IPS-18c (cell line): ENCODE measurements around the gene CUL7.
"Not testable (repeated sequence)": the region's sequence is repeated elsewhere in the genome, so short reads cannot be mapped to it uniquely, and the experiment has no call there.

Source experiments
- H3K4me3 ChIP-seq: 2 replicates; pipeline ENCODE4 v1.7.0; 2013; ENCODE audit warnings: low read depth, mild to moderate bottlenecking, low read length, moderate library complexity; ENCODE audit not compliant: insufficient read depth
- H3K9me3 ChIP-seq: one replicate; pipeline ENCODE4 v1.6.1; 2013; ENCODE audit warnings: mild to moderate bottlenecking, low read length, moderate library complexity; ENCODE audit not compliant: control insufficient read depth, insufficient read depth

CUL7 gene

DNA sequence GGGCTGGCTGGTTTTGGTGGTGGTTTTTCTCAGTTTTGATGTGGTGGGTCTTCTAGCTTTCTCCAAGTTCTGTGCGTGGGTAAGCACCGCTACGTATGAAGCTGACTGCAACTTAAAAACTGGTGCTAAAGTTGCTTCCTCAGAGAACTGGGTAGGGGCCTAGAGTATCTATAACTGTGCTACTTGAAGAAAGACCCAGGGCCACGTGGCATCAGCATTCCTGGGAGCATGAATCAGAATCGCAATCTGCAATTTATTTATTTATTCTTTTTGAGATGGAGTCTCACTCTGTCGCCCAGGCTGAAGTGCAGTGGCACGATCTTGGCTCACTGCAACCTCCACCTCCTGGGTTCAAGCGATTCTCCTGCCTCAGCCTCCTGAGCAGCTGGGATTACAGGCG, 28.3 kb upstream of the CUL7 start:
- H3K9me3 ChIP-seq, H3K4me3 ChIP-seq: not testable (repeated sequence)

DNA sequence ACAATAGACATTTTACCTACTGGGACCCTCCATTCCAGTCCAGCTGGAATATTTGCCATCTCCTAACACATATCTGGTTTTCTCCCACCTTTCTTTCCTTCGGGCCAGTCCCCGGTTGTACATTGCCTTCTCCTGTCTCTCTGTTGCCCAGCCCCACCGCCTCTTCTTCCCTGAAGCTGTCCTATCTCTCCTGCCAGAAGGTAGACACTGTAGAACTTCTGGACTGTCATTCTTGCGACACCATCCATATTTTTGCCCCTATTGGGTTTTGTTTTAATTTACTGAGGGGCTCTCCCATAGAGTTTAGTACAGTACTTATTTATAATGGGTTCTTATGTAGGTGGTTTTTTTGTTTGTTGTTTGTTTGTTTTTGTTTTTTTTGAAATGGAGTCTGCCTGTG, 27.4 kb upstream of the CUL7 start:
- peaks cover 2% of the 10 kb centered on the region for H3K9me3 ChIP-seq
- no peak overlapping the region for H3K4me3 ChIP-seq

DNA sequence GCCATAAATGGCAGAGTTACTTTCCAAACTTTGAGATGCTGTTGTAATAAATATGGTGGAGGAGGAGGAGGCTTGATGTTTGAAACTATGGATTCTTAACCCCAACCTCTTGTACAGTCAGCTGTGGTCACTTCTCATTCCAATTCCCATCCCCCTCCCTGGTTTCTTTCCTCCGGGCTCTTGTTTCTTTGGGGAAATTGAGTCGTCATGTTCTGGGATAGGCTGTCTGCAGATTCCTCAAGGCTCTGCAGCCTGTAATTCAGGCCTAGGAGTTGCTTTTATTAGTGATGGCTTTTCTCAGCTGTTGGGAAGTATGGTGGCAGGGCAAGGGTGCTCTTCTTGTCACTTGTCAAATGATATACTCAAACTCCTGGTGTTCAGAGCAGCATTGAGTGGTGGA, 25.0 kb upstream of the CUL7 start:
- no peak overlapping the region for H3K4me3 ChIP-seq

DNA sequence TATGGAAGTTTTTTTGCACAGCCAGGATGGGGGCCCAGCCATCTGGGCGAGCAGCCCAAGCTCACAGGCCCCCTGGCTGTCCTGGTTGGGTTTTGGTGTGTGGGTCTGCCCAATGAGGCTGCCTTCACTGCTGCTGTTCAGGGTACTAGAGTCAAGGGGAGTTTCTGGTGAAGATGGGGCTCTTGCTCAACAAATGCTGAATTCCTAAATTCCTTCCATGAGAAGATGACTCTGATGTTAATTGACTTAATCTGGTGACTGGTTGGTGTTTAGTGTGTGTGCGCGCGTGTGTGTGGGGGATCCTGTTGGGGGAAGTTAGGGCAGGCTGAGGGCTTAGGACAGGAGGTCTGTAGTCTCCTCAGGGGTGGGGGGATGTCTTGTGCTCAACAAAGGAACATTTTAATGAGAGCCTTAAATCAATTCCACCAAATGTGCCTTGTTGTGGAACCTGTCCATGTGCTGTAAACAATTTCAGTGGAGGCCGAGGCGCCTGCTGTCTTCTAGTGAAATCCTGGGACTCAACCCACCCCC, 24.4 kb upstream of the CUL7 start:
- Histone ChIP-seq H3K9me3 (peaks cover 2% of the 10 kb centered on the region), H3K4me3 (peak overlapping the region; percentile 97)

More for the DNA sequence above, 25.0 kb upstream of the CUL7 start:
- peaks cover 2% of the 10 kb centered on the region for H3K9me3 ChIP-seq

DNA sequence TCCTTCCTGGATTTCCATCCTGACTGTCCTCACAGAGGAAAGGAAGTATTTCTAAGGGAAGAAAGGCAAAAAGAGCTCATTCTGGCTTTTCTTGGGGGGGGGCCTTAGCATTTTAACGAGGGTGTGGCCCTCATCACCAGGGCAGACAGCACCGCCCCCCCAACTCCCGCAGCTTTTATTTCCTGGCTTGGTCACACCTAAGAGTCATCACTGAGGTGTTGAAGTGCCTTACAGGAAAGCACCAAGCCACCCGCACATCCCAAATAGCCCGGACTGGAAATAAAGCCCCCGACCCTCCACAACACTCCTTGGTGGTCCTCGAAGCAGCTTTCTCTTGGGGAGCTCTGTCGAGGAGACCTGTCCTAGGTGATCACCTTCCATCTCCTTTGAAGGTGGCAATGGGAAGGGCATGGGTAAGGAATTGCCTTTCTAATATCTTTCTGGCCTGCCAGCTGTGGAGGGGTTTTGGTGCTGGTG, 23.7 kb upstream of the CUL7 start:
- H3K4me3 ChIP-seq, result peak overlapping the region; percentile 97
- peaks cover 2% of the 10 kb centered on the region for H3K9me3 ChIP-seq

DNA sequence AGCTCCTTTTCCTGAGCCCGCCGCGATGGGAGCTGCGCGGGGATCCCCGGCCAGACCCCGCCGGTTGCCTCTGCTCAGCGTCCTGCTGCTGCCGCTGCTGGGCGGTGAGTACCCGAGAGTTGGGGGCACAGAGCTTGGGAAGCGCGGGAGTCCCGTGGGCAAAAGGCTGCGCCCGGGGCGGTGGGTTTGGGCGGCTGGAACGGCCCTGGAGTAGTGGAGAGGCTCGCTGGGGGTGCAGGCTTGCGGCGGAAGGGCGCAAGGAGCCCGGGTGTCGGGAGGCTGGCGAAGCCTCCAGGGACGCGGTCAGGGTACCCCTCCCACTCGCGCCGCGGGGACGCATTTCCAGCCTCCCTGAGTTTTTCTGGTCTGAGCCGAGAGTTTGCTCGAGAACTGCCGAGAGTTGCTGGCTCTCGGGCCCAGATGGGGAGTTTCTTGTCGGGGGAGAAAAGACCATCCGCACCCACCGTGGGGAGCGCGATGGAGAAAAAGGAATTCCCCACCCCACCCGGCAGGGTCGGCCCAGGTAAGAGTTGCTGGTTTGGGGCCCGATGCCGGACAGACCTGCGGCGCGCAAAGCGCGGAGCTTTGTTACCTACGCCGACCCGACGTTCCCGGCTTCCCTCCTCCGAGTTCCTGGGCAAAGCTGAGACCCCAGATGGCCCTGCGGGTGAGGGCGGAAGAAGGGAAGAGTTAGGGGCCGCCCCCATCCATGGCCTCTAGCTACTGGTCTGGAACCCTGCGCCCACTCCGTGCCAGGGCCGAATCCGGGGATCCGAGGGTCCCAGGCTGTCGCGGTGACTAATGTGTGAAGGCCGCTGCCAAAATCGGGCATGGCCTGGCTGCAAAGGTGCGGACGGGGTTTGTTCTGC, 23.0 kb upstream of the CUL7 start:
- Histone ChIP-seq H3K9me3 (peaks cover 2% of the 10 kb centered on the region), H3K4me3 (peak overlapping the region; percentile 97)

DNA sequence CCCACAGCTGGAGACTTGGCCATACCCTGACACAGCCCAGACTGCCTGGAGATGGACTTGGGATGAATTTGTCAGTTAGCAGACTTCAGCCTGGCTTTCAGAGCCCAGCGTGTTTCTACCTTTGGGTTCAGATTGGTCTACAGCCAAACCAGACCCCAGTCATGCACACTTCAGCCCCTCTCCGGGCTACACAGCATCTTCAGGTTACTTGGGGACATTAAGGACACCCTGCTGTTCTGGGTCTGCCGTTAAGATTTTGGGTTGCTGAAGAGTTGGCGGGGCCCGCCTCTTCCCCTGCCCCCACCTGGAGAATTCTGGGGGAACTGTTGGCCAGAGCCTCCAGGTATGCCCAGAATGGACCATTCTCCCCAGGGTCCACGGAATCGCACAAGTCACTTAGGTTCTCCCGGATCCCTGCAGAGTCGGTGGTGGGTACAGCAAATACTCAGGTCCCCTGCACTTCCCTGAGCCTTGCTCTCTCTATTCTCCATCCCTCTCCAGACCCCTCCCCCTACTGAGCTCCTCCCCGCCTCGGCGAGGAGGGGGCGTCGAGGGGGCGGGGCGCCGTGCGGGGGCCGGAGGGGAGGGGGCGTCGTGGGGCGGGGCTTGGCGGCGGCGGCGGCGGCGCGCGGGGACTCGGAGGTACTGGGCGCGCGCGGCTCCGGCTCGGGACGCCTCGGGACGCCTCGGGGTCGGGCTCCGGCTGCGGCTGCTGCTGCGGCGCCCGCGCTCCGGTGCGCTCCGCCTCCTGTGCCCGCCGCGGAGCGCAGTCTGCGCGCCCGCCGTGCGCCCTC, 22.2 kb upstream of the CUL7 start, which contains the start of gene PTK7:
Gene PTK7, plus strand, starts transcription at position 645 of the 794 bp plus-strand sequence. CDS start 175 bp downstream, outside the sequence.
- peaks cover 2% of the 10 kb centered on the region for H3K9me3 ChIP-seq
- peak within 1 kb of the TSS; percentile 97 for H3K4me3 ChIP-seq

DNA sequence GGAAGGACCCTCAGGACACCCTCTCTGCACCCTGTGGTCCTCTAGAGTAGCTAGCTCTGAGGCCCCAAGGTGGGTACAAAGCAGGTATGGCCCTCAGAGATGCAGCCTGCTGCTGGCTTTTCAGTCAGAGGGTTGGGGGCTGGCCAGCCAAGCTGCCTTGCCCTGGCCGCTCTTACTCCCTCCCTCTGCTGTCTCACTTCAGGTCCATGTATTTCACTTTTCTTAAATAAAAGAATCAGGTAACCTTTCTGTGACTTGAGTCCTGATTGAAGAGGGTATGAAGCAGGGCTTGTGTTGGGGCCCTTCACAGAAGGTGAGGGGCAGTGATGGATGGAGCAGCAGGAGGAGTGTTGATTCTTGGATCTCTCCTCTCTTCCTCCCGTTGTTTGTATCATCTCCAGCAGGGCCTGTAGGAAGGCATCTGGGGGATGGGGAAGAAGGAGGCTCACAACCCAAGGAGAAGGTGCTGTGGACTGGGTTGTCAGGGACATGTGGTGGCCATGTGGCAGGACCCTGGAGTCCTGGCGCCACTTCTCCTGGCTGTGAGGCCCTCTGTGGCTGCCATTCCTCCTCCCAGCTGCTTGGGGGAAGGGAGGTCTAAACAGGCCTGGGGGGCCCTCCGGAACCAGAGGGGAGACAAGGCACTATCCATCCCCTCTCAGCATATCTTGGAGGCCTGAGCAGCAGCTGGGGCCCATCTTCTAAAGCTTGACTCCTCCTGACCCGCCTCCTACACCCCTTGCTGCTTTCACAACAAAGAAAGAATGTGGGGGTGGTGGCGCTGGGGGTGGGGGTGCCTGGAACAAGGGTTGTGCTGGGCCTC, 21.4 kb upstream of the CUL7 start:
- Histone ChIP-seq H3K4me3 (peak overlapping the region; percentile 62), H3K9me3 (peaks cover 2% of the 10 kb centered on the region)

DNA sequence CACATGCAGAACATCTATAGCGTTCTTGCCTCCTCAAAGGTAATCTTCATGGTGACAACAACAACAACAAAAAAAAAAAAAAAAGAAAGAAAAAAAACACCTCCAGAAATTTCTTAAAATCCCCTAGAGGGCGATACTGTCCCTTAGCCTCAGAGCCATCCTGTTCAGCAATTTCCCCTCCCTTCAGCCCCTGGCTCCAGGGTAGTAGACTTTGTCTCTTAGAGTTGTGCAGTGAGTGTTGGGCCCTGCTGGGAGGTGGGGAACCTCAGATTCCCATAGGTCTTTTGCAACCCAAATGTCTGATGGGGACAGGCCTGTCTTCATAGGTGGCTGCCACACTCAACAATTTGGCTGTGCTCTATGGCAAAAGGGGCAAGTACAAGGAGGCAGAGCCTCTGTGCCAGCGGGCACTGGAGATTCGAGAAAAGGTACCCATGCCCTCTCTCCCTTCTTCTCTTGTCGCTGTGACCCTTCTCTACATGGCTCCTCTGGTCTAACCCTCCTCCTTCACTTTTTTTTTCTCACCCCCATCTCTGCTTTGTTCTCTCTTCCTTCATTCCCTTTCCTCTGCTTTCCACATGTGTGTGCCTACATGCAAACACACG, 16.5 kb upstream of the CUL7 start:
- peaks cover 2% of the 10 kb centered on the region for H3K9me3 ChIP-seq
- H3K4me3 ChIP-seq, result no peak overlapping the region

DNA sequence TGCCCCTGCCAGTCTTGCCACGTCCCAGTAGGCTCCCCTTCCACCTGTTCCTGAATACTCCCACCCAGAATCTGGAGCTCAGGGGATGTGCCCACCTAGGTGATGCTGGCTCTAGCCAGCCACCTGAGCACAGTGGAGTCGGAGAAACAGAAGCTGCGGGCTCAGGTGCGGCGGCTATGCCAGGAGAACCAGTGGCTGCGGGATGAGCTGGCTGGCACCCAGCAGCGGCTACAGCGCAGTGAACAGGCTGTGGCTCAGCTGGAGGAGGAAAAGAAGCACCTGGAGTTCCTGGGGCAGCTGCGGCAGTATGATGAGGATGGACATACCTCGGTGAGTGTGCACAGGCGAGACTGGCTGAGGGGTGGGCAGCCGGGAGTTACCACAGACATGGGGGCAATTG, 9.2 kb upstream of the CUL7 start:
- Histone ChIP-seq H3K9me3 (peaks cover 2% of the 10 kb centered on the region), H3K4me3 (no peak overlapping the region)

DNA sequence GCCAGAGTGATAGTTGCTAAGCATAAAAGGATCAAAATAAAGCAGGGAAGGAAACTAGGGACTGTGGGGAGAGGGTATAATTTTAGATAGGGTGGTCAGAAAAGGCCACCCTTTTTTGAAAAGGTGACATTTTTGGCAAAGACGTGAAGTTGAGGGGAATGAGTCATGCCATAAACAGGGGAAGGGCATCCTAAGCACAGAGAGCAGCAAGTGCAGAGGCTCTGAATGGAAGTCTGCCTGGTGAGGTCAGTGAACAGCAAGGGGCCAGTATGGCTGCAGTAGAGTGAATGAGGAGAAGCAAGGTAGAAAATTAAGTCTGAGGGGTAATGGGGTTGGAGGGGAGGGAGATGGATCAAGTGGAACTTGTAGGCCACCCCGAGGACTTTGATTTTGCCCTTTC, 8.2 kb upstream of the CUL7 start:
- Histone ChIP-seq H3K9me3 (peaks cover 2% of the 10 kb centered on the region), H3K4me3 (no peak overlapping the region)

DNA sequence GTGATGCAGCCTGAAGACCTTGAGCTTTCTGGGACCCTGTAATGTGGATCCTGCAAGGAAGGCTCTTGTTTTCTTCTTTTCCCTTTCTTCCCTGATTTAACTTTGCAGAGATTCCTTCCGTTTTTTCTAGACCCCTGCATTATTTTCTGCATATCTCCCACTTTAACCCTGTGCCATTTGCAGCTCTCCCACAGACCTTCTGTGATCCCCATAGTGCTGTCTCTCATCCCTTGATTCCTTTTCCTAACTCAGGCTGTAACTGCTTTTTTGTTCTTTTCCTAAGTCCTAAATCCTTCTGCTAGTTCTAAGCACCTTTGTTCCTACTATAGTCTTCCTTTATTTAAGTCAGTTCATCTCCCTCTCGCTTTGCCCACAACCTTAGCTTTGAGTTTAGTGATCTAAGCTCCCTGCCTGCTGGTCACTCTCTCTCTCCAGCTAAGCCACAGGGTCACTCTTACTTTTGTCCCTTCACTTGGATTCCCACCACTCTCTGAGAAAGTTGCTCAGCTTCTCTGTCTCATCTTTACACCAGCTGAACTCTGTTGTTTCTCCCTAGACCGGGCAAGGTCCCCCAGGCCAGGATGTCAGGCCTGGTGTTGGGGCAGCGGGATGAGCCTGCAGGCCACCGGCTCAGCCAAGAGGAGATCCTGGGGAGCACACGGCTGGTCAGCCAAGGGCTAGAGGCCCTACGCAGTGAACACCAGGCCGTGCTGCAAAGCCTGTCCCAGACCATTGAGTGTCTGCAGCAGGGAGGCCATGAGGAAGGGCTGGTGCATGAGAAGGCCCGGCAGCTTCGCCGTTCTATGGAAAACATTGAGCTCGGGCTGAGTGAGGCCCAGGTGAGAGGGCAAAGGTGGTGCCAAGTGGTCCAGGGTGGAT, 7.3 kb upstream of the CUL7 start:
- no peak overlapping the region for H3K4me3 ChIP-seq
- peaks cover 2% of the 10 kb centered on the region for H3K9me3 ChIP-seq

DNA sequence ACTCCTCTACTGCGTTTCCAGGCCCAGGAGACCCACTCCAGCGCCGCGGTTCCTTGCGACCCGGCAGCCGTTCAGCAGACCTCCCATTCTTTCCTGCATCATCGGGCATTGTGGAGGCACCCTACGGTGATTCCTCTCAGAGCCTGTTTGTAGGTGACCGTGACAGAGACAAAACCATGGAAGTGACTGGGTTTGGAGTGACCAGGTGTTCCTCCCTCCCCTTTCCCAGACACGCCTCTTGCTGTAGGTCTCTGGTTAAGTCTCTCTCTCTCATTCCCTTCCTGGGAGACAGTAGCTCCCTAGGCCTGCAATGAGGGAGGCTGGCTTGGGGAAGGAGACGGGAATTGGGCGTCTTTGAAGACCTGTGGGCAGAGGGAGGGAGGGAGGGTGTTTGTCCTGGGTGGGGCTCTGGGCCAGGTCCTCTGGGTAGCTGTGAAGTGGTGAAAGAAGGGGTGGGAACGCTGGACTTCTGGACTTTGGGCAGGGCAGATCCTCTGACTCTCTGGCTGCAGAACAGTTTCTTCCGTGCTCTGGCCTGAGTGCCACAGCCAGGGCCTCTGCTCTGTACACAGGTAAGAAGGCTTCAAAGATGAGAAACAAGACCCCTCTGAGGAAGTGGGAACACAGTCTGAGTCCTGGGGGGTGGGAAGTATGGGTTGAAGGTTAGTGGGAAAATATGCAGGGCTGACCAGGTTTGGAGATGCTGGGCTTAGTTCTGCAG, 6.5 kb upstream of the CUL7 start:
- H3K9me3 ChIP-seq, result peaks cover 2% of the 10 kb centered on the region
- peak overlapping the region; percentile 86 for H3K4me3 ChIP-seq

DNA sequence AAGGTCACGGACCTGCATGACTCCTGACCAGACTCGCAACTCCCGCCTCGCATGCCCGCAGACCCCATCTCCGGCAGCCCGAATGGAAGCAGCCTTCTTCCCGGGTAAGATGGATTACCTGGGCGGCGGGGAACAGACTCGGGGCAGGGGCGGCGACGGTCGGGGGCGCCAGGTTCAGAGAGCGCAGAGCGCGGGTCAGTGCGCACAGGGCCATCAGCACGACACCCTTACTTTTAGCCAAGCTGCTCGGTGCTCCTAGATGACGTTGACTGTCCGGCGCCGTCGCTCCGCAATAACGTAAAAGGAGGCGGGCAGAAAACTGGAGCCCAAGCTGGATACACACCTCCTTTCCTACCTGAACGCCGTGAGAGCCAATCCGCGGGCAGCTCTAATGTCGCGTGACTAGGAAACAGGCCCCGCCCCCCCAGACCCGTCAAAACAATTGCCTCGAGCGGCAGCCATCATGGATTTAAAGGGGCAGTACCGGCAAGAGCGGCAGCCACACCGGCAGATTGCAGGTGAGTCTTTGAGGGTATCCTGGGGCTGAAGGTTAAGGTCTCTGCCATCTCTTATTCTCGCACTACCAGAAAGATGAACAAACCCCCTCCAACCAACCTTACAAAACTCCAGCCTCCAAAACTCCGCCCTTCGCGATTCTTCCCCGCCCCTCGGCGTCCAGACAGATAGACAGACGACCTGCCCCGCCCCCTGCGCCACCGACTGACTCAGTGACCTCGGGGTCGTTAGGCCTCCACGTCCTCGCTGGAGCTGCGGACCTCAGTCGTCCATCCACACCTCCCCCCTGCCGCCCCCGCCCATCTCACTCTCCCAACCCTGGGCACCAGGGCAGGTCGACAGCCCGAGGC, 5.8 kb upstream of the CUL7 start, which contains the start of the genes KLC4 and MRPL2:
Gene KLC4, plus strand, starts transcription at position 464 of the 866 bp plus-strand sequence. CDS start 1,705 bp downstream, outside the sequence.
Gene MRPL2, minus strand, starts transcription at position 267 of the 866 bp plus-strand sequence. Its CDS starts 53 bp downstream, at position 214.
- peaks cover 2% of the 10 kb centered on the region for H3K9me3 ChIP-seq
- peak within 1 kb of the TSS; percentile 86 for H3K4me3 ChIP-seq
